ENCODE data around the gene ESR2.
"Not testable (repeated sequence)": the region's sequence is repeated elsewhere in the genome, so short reads cannot be mapped to it uniquely, and the experiment has no call there.

The ESR2 gene

DNA sequence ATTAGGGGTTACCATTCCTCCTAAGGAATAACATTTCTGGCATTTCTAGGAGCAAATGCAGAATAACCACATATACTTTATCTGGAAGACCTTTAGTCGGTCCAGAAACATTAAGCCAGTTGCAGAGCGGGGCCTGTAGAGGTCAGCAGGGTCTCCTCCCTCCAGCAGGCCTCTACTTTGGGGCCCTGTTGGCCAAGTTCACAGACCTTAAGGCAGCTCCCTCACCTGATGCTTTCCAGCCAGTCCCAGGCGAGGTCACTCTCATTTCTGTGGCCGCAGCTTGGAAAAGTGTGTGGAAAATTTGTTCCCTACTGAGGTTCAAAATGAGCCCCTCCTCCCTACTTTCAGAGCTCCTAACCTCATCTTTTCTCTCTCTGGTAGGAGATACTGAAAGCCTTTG is 74.1 kb downstream of the ESR2 start:
- DNase-seq, result no peak

DNA sequence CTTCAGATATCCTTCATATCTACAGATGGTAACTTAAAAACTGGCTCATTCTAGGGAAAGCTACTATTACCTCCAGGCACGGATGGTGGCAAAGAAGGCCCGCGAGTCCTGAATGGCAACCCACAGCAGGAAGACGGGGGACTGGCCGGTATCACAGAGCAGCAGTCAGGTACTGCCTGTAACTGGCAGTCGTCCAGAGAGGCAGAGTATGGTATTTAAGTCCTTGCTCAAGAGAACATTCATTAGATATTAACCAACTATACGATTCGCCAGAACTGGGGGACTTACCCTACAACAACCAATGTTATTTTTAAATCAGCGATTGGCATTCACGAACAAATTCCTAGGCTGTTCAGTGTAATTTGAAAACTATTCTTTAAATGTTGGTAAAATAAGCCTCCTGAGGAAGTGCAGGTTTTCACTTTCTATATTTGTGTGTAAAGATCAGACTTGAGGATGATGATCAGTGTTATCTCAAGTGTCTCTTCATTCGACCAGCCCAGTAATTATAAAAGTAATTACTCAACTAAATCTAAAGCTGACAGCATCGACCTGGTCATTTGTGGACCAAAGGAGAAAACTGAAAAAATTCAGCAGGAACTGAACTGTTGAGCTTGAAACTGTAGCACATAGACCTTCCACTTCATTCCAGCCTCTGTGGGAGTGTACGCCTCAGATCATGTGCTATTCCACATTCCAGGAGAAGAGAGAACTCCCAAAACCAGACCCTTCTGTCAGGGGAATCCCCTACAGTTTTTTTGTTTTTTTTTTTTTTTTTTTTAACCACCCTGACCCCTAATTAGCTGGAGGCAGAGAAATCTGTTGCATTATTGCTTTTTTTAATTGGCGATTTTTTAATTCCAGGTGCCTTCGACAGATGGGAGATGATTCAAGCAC is 75.6 kb downstream of the ESR2 start:
- DNase-seq, result peak; percentile 22

DNA sequence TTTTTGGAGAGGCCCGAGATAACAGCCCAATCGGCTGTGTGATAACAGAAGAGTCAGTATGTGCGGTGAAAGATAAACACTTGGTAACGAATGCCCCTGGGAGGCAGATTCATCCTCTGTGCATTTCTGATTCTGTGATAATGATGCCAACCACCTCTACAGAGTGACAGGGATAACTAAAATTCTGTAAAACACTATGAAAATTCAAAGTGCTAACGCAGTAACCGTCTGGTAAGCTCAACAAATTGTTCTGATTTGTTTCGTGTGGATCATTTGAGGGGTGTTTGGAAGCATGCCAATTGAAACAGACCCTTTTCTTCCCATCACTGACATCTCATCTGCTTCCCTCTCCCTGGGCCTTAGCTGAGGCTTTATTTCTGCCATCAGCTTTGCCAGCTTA is 76.3 kb downstream of the ESR2 start:
- no peak for DNase-seq

DNA sequence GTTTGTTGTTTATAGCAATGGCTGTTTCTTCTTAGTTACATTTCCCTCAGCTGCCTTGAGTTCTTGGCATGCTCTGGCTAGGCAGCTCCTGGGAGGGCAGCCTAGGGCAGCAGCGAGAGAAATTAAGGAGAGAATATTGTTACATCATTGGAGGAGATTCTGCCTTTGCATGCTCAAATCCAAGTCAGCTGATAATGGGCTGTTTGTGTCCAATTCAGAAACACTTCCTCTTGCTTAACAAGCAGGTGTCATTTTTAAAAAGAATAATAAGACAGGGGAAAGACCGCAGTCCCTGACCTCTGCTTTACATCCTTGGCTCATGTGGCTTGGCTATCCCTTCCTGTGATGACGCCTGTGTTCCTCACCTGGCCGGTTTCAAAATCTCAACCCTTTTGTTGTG is 76.9 kb downstream of the ESR2 start:
- no peak for DNase-seq

DNA sequence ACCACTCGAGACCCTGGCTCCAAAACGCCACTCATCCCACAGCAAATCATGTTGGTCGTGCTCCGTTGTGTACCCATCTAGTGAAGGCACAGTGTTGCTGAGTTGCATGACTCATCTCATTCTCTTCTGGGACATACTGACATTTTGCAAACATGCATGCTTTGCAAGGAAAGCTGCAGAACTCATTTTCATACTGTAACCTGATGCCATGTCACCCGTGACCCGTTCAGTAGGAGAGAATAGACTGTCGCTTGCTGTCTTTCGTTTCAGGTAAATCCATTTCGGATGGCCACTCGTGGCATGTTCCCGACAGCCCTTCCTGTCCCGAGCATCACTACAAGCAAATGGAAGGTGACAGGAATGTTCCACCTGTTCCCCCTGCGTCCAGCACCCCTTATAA is 78.2 kb downstream of the ESR2 start:
- DNase-seq, result no peak

DNA sequence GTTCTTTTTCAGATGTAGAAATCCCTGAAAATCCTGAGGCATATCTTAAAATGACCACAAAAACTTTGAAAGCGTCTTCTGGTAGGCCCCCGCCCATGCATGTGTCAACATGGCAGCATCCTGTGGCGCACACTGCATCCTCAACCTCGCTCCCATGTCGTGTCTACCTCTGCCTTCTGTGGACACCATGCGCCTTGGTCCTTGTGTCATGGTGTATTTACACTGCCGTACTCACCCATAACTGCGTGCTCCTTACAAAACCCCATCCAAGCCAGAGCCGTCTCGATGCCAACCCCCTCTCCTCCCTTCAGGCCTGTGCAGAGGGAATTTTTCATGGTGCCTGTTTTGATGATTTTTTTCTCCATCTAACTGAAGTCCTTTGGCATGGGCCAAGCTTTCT is 78.9 kb downstream of the ESR2 start:
- DNase-seq, result no peak

DNA sequence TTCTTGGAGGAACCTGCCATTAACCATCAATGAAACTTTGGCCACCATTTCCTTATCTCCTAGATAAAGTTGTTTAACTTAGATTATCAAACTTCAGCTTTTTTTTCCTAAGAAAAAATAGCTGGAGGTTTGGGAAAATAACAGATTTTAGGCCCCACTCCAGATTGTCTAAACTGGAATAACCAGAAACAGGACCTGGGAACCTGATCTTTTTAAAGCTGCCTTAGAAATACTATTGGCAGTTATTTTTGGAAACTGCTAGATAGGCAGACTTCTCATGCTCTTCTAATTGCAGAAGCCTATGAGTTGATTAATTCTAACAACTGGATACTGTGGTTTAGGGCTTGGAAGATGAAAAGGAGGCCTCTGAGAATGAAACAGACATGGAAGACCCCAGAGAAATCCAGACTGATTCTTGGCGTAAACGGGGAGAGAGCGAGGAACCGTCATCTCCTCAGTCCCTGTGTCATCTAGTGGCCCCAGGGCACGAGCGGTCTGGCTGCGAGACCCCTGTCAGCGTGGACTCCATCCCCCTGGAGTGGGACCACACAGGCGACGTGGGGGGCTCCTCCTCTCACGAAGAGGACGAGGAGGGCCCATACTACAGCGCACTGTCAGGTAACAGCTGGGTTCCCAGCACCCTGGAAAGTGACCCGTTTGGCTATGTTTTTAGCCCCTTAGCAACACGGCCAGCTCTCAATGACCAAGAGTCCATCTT is 80.2 kb downstream of the ESR2 start:
- no peak for DNase-seq

DNA sequence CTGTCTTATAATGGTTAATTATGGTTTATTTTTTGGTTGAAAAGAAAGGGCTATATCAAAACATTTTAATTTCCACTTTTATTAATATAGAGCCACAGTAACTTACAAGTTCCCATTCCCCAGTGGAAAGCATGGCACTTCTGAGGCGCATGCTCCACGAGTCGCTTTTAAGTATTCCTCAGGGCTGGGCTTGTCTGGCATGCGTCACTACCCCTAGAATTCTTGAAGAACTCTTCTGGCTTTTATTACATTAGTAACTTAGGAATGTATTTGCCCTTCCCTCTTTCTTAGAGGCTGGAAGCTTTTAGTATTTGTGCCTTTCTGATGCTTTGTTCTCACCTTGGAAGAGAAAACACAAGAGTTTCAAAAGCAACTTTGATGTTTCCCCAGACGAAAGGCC is 81.1 kb downstream of the ESR2 start:
- DNase-seq, result peak; percentile 28

DNA sequence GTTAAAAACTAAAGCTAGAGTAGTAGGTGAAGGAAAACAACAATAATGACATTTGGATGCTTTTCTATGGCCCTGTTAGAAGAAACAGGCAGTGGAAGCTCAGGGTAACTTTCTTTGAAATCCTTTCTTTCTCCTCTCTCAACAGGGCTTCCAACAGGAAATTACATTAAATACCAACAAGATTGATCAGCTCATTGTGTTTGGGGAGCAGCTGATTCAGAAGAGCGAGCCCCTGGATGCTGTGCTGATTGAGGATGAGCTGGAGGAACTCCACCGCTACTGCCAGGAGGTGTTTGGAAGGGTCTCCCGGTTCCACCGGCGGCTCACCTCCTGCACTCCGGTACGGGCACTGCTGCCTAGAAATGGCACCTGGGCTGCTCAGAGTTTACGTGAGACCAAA is 81.5 kb downstream of the ESR2 start:
- no peak for DNase-seq

DNA sequence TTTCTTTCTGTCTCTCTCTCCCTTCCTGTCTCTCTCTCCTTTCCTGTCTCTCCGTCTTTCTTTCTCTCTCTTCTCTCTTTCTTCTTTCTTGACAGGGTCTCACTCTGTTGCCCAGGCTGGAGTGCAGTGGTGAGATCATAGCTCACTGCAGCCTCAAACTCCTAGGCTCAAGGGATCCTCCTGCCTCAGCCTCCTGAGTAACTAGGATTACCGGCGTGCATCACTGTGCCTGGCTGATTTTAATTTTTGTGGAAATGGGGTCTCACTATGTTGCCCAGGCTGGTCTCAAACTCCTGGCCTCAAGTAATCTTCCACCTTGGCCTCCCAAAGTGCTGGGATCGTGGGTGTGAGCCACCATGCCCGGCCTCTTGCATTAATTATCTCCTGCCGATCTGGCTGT is 83.3 kb downstream of the ESR2 start:
- DNase-seq, result not testable (repeated sequence)

DNA sequence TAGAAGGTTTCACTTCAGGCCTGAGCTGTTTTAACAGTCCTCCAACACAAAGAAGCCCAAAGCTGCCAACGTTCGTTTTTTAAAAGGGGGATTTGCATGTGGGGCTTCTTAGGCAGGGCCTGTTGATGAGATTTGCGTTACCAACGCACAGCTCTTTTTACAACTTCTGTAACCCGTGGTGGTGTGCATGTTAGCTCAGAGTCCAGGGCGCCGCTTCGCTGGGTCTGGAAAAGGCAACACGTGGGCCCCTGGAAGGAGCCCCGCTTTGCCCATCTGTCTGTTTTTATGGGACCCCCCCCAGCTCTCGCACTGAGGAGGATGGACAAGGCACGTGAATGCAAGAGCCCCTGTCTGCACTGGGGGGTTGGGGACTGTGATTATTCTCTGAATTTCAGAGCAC is 84.0 kb downstream of the ESR2 start:
- DNase-seq, result no peak

DNA sequence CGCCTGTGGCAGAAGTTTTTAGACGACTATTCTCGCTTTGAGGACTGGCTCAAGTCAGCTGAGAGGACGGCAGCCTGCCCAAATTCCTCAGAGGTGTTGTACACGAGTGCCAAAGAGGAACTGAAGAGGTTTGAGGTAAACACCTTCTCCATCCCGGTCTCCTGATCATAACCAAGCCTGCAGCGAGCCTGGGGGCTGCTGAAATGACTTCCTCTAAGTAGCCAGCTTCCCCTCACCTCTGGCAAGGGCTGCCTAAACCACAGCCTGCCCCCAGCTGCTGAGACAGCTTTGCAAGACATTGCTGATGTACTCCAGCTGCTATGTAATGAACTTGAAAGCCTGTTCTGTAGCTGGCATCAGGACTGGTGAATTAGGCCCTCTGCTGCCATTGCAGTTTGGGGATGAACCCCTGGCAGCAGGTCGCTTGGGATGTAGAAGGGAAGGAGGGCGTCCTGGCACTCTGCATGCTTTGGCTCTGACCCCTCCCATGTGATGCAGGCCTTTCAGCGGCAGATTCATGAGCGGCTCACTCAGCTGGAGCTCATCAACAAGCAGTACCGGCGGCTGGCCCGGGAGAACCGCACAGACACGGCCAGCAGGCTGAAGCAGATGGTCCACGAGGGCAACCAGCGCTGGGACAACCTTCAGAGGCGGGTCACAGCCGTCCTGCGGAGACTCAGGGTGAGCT is 84.6 kb downstream of the ESR2 start:
- no peak for DNase-seq

DNA sequence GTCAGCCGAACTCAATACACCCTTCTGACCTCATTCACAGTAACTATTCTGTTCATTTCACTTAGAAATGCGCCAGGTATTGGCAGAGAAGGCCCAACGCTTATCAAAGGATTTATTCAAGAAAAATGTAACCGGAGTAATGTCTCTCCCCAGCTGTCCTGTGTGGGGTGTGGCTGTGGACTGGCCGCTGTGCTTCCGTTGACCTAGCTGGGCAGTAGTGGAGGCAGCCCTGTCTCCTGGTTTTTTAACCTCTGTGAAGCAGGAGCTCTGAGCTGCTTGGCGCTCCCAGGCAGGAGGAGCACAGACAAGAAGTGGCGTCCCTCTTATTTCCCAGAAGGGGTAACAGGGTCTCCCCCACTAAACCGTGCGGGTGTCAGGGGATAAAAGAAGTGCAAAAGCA is 85.2 kb downstream of the ESR2 start:
- no peak for DNase-seq

DNA sequence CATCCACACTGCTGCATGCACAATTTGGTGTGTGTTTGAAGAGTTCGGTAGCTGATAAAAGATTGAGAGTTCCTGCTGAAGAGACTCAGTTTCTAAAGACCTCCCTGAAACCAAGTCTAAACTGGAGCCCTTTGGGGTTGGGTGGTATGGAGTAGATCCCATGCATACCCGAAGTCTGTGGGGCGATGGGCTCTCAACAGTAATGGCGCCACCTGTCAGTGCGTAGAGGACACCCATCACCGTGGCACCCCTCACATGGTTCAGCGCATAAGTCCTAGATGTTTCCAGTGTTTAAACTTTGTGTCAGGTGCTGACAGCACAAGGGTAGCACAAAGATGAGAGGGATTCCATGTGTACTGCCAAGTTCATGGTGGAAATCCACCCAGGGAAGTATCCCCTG is 85.9 kb downstream of the ESR2 start:
- no peak for DNase-seq

DNA sequence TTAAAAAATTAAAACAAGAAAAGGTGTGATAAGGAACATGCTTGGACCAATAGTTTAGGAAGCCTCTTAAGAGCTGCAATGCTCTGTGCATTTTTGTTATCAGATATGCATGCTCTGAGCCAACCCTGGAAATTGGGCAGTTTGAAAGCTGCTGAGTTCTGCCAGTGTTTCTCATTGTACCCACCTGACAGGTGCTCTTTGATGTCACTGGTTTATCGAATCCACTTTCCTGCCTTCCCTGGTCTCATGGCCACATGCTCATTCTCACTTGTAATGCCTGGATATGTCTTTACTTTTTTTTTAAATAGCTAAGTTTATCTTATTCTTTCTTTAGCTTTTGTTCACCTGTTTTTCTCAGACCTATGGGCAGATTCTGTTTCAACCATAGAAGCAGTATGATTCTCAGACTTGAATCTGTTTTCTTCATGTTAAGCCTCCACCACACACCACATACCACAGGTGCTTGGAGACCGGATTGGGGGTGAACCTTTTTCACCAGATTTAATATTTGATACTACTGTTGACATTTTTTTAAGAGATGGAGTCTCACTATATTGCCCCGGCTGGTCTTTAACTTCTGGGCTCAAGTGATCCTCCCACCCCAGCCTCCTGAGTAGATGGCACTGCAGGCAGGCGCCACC is 90.7 kb downstream of the ESR2 start:
- no peak for DNase-seq

DNA sequence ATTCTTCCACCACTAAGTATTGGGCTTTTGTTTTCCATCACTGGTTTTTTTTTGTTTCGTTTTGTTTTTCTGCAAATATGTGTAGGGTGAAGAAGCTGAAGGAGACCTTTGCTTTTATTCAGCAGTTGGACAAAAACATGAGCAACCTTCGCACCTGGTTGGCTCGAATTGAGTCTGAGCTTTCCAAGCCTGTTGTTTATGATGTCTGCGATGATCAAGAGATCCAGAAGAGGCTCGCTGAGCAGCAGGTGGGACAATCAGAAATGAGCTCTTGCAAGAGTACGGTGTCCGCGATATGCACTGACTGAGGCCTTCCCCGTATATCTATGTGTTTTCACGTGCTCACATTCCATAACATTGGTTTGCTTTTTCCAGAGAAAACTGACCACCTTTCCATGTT is 91.5 kb downstream of the ESR2 start:
- DNase-seq, result no peak

DNA sequence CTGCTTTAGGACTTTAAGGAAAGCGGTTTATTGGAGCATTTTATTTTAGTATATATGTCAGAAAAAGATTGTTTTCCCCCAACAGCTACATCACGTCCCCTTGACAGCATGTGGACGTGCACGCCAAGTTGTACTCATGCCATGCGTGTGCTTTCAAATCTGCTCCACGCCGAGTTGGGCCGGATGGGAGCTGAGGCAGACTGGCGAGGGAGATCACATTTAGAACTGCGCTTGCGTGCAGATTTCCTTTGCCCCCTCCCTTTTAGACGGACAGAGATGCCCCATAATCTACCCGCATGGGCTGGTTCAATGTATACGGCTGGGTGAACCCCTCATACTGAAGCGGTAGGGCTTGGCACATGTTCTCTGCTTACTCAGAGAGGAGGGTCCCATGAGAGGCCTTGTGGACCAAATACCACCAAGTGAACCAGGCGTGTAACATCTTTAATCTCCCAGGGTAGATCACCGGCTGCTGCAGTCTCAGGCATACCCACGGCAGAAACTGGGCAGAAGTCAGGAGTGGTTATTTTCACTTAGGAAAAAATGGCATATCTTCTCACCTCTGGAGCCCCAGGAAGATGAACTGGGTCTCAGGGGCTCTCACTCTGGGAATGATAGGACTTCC is 92.1 kb downstream of the ESR2 start:
- DNase-seq, result no peak

DNA sequence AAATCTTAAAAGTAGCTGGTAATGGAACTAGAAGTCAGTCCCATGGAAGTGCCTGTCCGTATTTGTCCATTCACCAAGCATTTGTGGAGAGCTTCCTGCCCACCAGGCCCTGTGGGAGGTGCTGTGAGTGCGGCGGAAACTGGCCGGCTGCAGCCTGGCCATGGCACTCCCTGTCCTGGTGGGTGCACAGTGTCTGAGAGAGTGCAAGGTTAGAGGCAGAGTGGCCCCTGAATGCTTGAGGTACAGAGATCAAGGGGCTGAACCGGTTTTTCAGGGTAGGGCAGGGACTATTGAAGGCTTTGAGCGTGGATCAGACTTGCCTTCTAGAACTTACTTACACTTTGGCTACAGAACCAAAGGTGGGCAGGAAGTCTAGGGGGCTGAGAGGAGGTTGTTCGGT is 92.9 kb downstream of the ESR2 start:
- DNase-seq, result no peak

DNA sequence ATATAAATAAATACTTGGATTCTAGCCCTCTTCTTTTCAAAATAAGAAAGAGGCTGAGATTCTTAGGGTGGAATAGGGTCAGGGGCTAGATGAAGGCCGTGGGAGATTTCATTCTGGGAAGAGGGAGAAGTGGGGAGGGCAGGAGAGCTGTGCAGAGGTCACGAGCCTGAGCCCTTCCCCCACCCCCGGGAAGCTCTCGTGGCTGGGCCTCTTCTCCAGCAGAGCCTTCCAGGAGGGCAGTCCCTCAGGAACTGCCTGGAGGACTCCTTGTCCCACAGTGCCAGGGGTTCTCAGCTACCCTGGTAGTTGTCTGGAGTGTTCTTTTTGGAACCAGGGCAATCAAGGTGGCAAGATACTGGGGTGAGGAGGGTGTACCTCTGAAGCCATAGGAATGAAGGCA is 94.0 kb downstream of the ESR2 start:
- DNase-seq, result no peak

DNA sequence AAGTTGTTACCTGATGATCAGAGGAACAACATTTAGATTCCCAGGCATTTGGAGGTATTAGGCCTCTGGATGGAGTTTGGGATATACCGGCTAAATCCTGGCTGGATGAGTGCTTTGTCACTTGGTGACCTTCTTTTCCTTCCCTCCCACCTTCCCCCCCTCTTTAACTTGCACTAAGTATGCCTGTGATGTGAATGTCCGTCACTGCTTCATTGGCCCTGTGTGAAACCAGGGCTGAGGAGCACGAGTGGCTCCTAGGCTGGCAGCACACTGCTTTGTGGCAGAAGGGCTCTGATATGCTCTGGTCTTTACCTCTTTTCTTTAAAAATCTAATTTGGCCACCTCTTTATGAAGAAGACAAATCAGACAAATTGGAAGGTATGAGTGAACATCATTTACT is 95.7 kb downstream of the ESR2 start:
- no peak for DNase-seq

DNA sequence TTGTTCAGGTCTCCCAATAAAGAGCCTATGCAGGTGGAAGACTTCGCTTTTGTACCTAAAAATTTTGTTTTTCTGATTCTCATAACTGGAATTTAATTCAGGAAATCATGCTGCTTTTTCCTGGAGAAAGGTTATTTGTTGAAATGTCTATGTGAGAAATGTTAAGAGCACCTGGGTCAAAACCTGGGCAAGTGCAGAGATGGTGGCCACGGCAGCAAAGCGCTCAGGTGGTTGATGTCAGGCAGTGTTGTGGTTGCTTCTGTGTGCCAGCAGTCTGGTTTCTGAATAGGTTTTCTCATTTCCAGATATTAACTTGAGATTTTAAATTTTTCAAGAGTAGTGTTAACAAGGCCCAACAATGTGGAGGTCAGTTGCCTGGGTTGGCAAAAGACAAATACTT is 96.2 kb downstream of the ESR2 start:
- no peak for DNase-seq

DNA sequence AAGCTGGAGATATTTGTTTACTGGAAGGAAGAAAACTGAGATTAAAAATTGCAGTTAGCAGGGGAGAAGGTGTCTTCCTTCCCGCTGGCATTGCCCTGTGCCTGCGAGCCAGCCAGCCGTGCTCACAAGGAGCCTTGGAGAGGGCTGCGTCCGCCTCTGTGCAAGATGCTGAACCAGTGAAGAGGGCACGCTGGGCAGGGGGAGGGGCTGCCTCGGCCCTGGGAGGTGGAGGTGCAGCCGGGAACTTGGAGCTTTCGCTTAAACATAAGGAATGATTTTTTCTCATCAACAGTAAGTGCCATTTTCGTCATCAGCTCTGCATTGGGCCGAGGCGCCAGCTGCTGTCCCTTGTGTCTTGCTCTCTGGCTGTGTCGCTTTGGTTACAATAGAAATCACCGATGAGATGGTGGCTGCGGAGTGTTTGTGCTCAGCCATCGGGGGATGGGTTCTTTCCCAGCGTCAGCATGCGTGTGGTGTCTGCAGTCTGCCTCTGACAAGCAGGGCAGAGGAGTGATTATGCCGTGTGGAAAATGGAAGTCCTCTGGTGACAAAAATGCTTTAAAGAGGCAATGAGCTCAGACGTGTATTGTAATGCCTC is 97.3 kb downstream of the ESR2 start:
- peak; percentile 56 for DNase-seq

DNA sequence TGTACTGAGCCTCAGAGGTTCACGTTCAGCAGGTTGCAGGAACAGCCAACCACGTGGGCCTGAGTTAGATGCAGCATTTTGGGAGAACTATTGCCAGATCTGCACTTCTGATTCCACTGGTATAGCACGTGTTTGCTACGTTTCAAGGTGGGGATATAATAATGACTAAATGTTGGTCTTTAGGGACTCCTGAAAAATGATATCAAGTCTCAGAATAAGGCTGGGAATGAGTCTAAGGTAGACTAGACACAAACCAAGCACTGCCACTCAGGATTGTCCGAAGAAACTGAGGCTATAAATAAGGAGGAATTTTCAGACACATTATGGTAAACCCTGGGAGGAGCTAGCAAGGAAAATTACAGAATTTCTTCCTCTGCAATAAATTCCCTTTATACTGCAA is 98.1 kb downstream of the ESR2 start:
- DNase-seq, result no peak
